Stimulated activated naive CD8-positive, alpha-beta T cell treated with anti-CD3 and anti-CD28 coated beads, Interleukin-15, Interleukin-2, amounts not matched to agents 100 ng/mL and 50 ng/mL, for 24 hours (primary cell): ENCODE measurements around the gene UNC79.
"Not testable (repeated sequence)": the region's sequence is repeated elsewhere in the genome, so short reads cannot be mapped to it uniquely, and the experiment has no call there.

Source experiments
- H3K27ac Mint-ChIP-seq: one replicate; pipeline ENCODE4 v1.8.0; 2021; ENCODE audit warnings: mild to moderate bottlenecking, mixed read lengths
- H3K27me3 Mint-ChIP-seq: one replicate; pipeline ENCODE4 v1.8.0; 2021; ENCODE audit warnings: mixed read lengths
- H3K36me3 Mint-ChIP-seq: one replicate; pipeline ENCODE4 v1.8.0; 2021; ENCODE audit warnings: low read depth, mixed read lengths
- H3K4me1 Mint-ChIP-seq: one replicate; pipeline ENCODE4 v1.8.0; 2021; ENCODE audit warnings: low read depth, mixed read lengths
- H3K4me3 Mint-ChIP-seq: one replicate; pipeline ENCODE4 v1.8.0; 2021; ENCODE audit warnings: mild to moderate bottlenecking, mixed read lengths
- H3K9me3 Mint-ChIP-seq: one replicate; pipeline ENCODE4 v1.8.0; 2021; ENCODE audit warnings: mixed read lengths

The UNC79 gene

GRCh38 chr14:93462479-93462878, 31.7 kb downstream of the UNC79 start:
- no peaks in the 10 kb centered on the region for H3K9me3 Mint-ChIP-seq
- no peaks in the 10 kb centered on the region for H3K36me3 Mint-ChIP-seq
- H3K4me3 Mint-ChIP-seq = no peak overlapping the region
- no peak overlapping the region for H3K27ac Mint-ChIP-seq
- H3K27me3 Mint-ChIP-seq = peaks cover 8% of the 10 kb centered on the region
- no peaks in the 10 kb centered on the region for H3K4me1 Mint-ChIP-seq

DNA sequence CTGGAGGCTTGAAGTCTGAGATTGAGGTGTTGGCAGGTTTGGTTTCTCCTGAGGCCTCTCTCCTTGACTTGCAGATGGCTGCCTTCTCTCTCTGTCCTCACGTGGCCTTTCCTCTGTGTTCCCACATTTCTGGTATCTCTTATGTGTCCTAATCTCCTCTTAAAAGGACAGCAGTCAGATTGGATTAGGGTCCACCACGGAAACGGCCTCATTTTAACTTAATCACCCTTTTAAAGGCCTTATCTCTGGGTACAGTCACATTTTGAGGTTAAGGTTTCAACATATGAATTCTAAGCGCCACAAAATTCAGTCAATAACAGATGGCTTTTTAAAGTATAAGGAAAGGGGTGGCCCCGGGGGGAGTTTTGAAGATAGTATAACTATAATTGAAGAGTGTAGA, 33.5 kb downstream of the UNC79 start:
- Mint-ChIP-seq H3K27ac (no peak overlapping the region), H3K27me3 (peaks cover 4% of the 10 kb centered on the region), H3K4me1 (no peaks in the 10 kb centered on the region), H3K4me3 (no peak overlapping the region), H3K9me3 (no peaks in the 10 kb centered on the region), H3K36me3 (no peaks in the 10 kb centered on the region)

GRCh38 chr14:93475471-93475870, 44.7 kb downstream of the UNC79 start:
- Mint-ChIP-seq H3K36me3 (no peaks in the 10 kb centered on the region), H3K27me3 (peaks cover 21% of the 10 kb centered on the region), H3K27ac (no peak overlapping the region), H3K4me3 (no peak overlapping the region), H3K9me3 (no peaks in the 10 kb centered on the region), H3K4me1 (no peaks in the 10 kb centered on the region)

DNA sequence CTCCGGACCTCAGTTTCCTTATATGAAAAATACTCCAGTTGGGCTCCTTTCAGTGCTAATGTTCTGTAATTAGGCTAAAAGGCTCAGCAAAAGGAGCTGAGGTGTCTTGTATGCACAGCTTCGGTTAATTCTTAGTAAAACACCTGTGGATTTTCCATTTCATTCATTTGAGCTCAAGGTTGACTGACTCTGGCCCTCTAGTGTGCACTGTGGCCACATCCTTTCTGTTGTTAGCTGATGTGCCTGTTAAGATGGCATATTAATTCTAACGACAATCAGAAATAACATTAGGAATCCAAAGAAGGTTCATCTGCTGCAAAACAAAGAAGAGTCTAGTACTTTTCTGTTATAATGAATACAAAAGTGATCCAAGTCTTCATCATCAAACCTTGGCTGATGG, 45.6 kb downstream of the UNC79 start:
- Mint-ChIP-seq H3K27me3 (peaks cover 21% of the 10 kb centered on the region), H3K36me3 (no peaks in the 10 kb centered on the region), H3K9me3 (no peaks in the 10 kb centered on the region), H3K4me1 (no peaks in the 10 kb centered on the region), H3K27ac (no peak overlapping the region), H3K4me3 (no peak overlapping the region)

DNA sequence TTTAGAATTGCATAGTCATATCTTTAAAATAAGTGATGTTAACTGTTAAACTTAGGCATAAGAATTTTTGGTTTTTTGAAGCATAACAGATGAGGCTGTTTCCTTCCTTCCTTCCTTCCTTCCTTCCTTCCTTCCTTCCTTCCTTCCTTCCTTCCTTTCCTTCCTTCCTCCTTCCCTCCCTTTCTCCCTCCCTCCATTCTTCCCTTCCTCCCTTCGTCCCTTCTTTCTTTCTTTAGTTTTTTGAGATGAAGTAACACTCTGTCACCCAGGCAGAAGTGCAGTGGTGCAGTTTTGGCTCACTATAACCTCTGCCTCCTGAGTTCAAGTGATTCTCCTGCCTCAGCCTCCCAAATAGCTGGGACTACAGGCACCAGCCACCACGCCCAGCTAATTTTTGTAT, 48.3 kb downstream of the UNC79 start:
- not testable (repeated sequence) for H3K4me1 Mint-ChIP-seq, H3K4me3 Mint-ChIP-seq, H3K9me3 Mint-ChIP-seq, H3K36me3 Mint-ChIP-seq, H3K27ac Mint-ChIP-seq
- peaks cover 21% of the 10 kb centered on the region for H3K27me3 Mint-ChIP-seq

DNA sequence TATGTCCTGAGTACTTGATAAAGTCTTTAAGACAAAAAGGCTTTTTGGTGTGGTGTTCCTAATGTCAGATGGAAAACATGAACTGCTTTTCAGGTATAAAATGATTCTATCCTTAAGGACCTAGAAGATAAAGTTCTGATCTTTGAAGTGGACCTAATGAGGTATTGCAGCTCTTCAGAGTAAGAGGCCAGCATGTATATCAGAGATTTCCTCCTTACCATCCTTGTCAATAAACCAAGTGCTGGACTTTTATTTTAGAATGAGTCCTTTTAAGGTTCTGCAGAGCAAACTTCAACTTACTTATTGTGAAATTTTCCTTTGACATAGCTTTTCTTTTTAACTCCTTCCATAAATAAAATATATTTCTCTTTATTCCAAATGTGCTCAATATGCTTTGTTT, 50.1 kb downstream of the UNC79 start:
- Mint-ChIP-seq H3K27me3 (peaks cover 16% of the 10 kb centered on the region), H3K9me3 (no peaks in the 10 kb centered on the region), H3K36me3 (no peaks in the 10 kb centered on the region), H3K4me1 (no peaks in the 10 kb centered on the region), H3K4me3 (no peak overlapping the region), H3K27ac (no peak overlapping the region)

- no peaks in the 10 kb centered on the region for H3K4me1 Mint-ChIP-seq
- peaks cover 15% of the 10 kb centered on the region for H3K27me3 Mint-ChIP-seq
- H3K9me3 Mint-ChIP-seq = no peaks in the 10 kb centered on the region
- H3K4me3 Mint-ChIP-seq = no peak overlapping the region
- H3K36me3 Mint-ChIP-seq = no peaks in the 10 kb centered on the region
- H3K27ac Mint-ChIP-seq = no peak overlapping the region
Observed at GRCh38 chr14:93481758-93482157, 51.0 kb downstream of the UNC79 start.

- Mint-ChIP-seq H3K27ac (no peak overlapping the region), H3K36me3 (no peaks in the 10 kb centered on the region), H3K27me3 (no peaks in the 10 kb centered on the region), H3K9me3 (peaks cover 3% of the 10 kb centered on the region), H3K4me1 (no peaks in the 10 kb centered on the region), H3K4me3 (no peak overlapping the region)
Observed at GRCh38 chr14:93490001-93490400, 59.3 kb downstream of the UNC79 start.

DNA sequence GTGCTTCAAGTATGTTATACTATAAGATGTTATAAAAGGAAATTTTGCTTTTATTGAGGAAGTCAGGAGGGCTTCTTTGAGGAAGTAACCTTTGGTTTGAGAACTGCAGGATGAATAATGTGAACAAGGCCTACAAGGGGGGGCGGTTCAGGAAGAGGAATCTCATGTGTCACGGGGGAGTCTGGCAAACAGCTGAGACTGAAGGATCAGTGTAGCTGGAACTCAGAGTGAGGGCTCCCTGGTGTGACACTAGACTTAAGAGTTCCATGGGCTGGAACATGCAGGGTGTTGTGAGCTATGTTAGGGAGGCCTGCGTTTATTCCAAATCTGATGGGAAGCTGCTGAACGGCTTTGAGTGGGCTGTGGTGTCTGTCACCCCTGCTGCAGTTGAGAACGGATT, 62.3 kb downstream of the UNC79 start:
- Mint-ChIP-seq H3K9me3 (peaks cover 8% of the 10 kb centered on the region), H3K27me3 (peaks cover 5% of the 10 kb centered on the region), H3K36me3 (no peaks in the 10 kb centered on the region), H3K4me3 (no peak overlapping the region), H3K4me1 (no peaks in the 10 kb centered on the region), H3K27ac (no peak overlapping the region)

- H3K27ac Mint-ChIP-seq, H3K27me3 Mint-ChIP-seq, H3K4me3 Mint-ChIP-seq, H3K36me3 Mint-ChIP-seq, H3K9me3 Mint-ChIP-seq, H3K4me1 Mint-ChIP-seq: not testable (repeated sequence)
Observed at GRCh38 chr14:93493622-93494021, 62.9 kb downstream of the UNC79 start.

- no peak overlapping the region for H3K4me3 Mint-ChIP-seq
- H3K4me1 Mint-ChIP-seq = no peaks in the 10 kb centered on the region
- H3K27me3 Mint-ChIP-seq = peaks cover 9% of the 10 kb centered on the region
- peaks cover 4% of the 10 kb centered on the region for H3K9me3 Mint-ChIP-seq
- H3K36me3 Mint-ChIP-seq = no peaks in the 10 kb centered on the region
- H3K27ac Mint-ChIP-seq = no peak overlapping the region
Observed at GRCh38 chr14:93496856-93497741, 66.4 kb downstream of the UNC79 start.

GRCh38 chr14:93510056-93510455, 79.3 kb downstream of the UNC79 start:
- no peaks in the 10 kb centered on the region for H3K4me1 Mint-ChIP-seq
- no peaks in the 10 kb centered on the region for H3K9me3 Mint-ChIP-seq
- peaks cover 21% of the 10 kb centered on the region for H3K27me3 Mint-ChIP-seq
- no peak overlapping the region for H3K27ac Mint-ChIP-seq
- no peak overlapping the region for H3K4me3 Mint-ChIP-seq
- no peaks in the 10 kb centered on the region for H3K36me3 Mint-ChIP-seq

GRCh38 chr14:93511001-93511400, 80.3 kb downstream of the UNC79 start:
- Mint-ChIP-seq H3K27ac (no peak overlapping the region), H3K27me3 (peaks cover 25% of the 10 kb centered on the region), H3K36me3 (no peaks in the 10 kb centered on the region), H3K4me1 (no peaks in the 10 kb centered on the region), H3K4me3 (no peak overlapping the region), H3K9me3 (no peaks in the 10 kb centered on the region)

DNA sequence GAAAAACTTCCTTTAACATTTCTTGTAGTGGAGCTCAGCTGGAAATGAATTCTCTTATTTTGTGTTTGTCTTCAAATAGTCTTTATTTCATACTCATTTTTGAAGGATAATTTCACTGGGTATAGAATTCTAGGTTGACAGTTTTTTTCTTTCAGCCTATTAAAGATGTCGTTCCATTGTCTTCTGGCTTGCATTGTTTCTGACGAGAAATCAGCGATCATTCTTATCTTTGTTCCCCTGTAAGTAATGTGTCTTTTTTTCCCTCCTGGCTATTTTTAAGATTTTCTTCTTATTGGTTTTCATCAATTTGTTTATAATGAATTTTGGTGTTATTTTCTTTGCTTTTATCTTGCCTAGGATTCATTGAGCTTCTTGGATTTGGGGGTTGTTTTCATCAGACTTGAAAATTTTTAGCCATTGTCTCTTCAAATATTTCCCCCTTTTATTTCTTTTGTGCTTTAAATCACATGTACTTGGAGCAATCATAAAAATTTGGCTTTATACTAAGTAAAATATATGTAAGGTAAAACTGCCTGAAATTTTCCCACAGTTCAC, 89.4 kb downstream of the UNC79 start:
- H3K27me3 Mint-ChIP-seq = peaks cover 19% of the 10 kb centered on the region
- peaks cover 25% of the 10 kb centered on the region for H3K9me3 Mint-ChIP-seq
- H3K4me1 Mint-ChIP-seq = no peaks in the 10 kb centered on the region
- no peaks in the 10 kb centered on the region for H3K36me3 Mint-ChIP-seq
- H3K4me3 Mint-ChIP-seq = no peak overlapping the region
- no peak overlapping the region for H3K27ac Mint-ChIP-seq

DNA sequence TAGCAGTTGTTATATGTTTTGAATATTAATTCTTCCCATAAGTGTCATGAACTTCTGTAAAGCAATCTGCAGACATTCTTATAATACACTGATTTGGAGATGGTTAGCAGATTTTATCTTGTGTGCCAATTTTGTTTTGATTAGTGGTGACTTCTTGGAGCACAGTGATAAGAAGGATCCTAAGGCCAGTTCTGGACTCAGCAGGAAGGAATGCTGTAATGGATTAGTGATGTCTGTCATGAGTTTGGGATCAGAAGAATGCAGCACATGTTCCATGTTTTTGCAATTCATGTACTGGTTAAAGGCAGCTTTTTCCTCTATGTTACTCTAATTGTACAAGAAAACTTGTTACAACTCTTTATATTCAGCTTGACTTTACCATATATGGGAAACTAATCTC, 91.5 kb downstream of the UNC79 start:
- no peak overlapping the region for H3K4me3 Mint-ChIP-seq

GRCh38 chr14:93525216-93525615, 94.5 kb downstream of the UNC79 start:
- H3K4me3 Mint-ChIP-seq, H3K36me3 Mint-ChIP-seq, H3K4me1 Mint-ChIP-seq, H3K27ac Mint-ChIP-seq: not testable (repeated sequence)
- H3K9me3 Mint-ChIP-seq = peaks cover 13% of the 10 kb centered on the region
- H3K27me3 Mint-ChIP-seq = peaks cover 38% of the 10 kb centered on the region

More for the DNA sequence above, 91.5 kb downstream of the UNC79 start:
- Mint-ChIP-seq H3K27me3 (peaks cover 24% of the 10 kb centered on the region), H3K9me3 (peaks cover 25% of the 10 kb centered on the region), H3K27ac (no peak overlapping the region), H3K4me1 (no peaks in the 10 kb centered on the region), H3K36me3 (no peaks in the 10 kb centered on the region)
